ENCODE data around the gene P2RY11. TPM values are rescaled to one million over a fixed set of nuclear protein-coding genes. Genes with fewer than 3 reads are reported as not detected.
A peak's percentile ranks its signal among the peaks of the same experiment; 100 is the strongest.

Gene P2RY11
- total RNA-seq, 1 donor from 2014 or later: 3.0 TPM

DNA sequence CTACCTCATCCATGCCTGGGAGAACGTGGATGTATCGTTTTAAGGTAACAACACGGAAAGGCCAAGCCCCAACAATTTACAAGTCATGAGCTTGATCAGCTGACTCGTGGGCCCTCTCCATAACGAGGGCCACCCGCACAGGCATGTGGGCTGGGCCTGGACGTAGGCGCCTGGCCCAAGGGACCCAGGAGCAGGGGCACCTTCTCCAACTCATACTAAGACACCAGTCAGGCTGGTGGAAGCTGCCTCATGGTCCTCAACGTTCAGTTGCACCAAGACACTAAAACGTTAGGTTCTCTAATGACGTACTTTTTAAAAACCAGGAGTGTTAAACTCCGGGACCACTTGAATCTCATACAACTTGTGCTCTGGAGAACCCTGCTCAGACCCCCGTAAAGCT, 30.0 kb downstream of the P2RY11 start:
- no peak for DNase-seq

DNA sequence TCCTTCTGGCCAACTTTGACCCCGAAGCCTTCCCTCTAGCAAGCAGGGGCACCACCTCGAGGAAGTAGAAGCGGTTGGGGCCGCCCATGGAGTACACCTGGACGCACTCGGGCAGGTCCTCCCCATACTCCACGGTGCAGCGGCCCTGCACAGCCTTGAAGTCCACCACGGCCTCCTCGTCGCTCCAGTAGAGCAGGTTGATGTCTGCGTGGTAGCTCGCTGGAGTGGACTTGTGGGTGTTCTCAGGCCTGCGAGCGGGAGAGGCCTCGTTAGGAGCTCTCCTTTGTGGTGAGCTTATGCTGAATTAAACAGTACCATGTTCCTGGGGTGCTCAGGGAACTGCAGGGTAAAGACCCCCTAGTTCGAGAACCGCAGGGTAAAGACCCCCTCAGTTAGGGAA, 30.5 kb downstream of the P2RY11 start:
- no peak for DNase-seq

DNA sequence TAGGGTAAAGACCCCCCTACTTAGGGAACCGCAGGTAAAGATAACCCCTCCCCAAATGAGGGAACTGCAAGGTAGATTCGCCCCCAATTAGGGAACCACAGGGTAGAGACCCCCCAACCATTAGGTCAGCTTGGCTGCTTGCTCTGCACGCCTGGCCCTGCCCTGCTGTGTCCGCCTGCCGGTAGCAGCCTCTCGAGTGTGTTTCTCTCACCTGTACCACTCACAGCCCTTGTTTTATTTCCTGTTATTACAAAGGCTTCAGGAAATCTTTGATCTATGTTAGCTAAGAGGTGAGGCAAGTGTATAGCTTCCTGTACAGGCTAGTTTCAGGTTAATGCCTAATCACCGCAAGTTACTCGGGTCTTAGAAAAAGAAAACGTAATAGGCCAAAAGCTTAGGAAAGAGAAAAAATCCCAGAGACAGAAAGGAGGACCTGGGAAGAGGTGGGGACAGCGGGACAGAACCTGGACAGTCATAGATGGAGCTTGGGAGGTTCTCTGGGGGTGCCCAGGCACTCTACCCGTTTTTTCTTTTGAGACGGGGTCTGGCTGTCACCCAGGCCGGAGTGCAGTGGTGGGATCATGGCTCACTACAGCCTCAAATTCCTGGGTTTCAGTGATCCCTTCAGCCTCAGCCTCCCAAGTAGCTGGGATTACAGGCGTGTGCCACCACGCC, 31.3 kb downstream of the P2RY11 start:
- no peak for DNase-seq

DNA sequence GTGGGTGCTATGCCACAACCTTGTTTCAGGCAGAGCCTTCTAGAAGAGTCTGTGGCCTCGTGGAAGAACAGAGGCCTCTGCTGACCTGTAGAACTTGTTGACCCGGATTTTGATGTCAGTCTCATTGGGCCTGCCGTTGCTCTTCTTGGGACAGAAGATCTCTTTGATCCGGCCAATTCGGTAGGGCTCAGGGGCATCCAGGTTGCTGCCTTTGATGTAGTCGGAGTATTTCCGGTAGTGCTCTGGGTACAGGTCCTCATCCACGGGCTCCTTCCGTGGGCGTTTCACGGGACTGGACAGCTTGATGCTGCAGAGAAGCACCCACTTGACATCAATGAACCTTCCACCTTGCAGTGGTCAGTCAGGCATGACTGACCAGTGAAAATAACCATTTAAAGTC, 32.2 kb downstream of the P2RY11 start:
- no peak for DNase-seq

DNA sequence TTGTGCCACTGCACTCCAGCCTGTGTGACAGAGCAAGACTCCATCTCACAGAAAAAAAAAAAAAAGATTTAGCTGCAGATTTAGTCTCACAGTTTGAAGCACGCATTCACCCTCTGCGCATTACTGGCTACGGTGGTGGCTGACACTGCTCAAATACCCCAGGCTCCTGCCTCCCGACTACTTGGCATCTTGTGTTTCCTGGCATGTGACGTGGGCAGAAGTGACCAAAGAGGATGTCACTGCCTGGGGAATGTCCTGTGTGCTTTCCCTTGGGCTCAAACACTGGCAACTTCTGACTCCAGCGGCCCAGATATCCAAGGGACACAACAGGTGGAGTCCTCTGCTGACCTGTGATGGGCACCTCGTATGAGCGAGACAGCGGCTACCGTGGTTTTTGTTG, 32.9 kb downstream of the P2RY11 start:
- no peak for DNase-seq

DNA sequence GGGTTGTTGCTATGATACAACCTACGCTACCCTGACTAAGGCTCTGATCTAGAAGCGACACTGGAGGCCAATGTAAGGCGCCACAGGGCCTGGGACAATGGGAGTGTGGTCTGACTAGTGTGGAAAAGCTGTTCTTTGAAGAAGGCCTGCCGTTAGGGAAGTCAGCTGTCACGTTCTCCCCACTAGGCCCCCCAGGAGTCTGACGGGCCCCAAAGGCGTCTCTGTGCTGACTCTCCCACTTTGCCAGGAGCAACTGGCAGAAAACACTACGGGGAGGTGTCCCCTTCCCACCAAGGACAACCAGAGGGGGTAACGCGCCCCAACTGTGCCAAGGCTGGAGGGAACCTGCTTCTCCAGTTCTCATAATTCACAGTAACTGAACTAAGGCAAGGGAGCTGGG, 33.5 kb downstream of the P2RY11 start:
- no peak for DNase-seq

DNA sequence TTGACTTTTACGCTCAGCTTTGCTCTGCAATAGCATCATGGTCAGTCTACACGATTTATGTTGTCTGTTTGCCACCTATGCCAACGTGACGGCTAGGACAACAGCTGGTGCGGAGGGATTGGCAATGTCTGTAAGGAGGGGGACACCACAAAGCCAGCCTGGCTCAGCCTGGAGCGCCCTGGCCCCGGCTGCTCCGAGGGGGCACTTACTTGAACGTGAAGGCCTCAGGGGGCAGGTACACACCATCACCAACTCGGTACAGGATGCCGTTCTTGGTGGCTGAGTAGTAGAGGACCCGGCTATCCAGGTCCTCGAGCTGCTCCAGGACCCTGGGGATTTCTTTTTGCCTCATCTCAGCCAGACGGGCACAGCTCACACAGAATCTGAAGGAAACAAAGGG, 34.6 kb downstream of the P2RY11 start:
- no peak for DNase-seq

DNA sequence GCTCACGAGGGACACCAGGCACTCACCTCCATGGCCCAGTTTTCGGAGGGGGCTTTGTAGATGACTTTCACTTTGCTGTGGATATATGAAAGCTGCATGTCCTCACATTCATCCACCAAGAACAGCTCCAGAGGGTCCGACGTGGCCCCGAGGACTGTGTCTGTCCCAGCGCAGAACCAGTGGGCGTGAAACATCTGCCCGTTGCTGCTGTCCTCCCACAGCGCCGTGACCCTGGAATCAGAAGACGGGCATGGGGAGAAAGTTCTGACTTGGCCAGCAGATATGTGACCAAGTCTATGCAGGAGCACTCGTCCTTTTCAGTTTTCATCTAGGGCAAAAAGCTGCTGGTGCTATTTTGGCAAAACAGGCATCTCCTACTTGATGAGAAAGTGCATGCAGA, 37.9 kb downstream of the P2RY11 start:
- DNase-seq: no peak

DNA sequence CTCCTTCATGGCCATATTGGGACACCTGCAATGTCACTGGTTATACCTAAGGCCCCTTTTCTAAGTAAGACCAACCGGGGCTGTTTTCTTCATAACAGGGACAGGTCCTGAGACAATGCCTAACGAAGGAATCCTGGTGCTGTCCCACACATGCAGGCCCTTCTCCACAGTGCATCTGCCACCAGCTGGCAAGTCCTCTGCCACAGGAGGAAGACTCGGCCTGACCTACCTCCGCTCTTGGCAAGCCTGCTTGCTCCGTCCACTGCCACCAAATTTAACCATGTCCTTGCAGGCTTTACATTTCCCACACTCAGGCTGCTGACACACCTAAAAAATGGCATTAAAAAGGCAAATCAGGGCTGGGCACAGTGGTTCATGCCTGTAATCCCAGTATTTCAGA, 40.0 kb downstream of the P2RY11 start:
- DNase-seq: no peak

DNA sequence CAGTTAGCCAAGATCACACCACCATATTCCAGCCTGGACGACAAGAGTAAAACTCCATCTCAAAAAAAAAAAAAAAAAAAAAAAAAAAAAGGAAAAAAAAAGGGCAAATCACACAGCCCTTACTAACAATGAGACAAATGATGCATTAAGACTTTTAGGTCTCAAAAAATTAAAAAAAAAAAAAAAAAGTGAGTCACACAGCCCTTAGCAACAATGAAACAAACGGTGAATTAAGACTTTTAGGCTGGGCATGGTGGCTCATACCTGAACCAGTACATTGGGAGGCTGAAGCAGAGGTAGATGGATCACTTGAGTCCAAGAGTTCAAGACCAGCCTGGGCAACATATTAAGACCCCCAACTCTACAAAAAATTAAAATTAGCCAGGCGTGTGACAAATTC, 40.6 kb downstream of the P2RY11 start:
- no peak for DNase-seq

DNA sequence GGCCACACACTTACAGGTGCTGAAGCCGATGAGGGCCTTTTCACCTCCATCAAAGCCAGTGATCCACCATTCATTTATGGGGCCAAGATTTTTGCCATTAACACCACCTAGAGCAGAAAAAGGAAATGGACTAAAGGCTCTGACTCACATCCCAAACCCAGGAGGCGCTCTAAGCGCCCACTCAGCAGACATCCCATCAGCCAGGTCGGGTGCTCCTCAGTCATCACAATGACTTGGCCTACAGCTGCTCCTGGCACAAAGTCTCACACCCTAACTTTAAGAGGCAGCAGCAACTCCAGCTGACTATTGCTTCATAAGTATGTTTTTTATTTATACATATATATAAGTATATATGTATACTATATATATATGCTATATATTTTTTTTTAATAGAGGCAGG, 44.3 kb downstream of the P2RY11 start:
- no peak for DNase-seq

DNA sequence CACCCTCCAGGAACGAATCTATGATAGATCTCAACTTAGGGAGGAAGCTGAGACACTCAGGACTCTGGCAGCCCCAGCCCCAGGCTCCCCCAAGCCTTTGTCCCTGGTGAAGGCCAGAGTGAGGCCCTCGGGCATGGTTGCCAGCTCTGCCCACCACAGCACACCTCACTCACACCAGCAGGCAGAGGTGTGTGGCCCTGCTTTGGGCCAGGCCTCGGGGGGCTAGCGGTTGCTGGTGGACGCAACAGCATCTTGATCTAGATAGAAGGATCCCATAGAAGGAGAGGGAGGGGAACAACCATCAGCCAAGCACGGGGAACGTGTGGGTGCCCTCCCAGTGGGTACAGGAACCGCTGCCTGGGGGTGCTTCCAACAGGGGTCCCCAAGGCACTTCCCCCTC, 46.6 kb downstream of the P2RY11 start:
- no peak for DNase-seq

DNA sequence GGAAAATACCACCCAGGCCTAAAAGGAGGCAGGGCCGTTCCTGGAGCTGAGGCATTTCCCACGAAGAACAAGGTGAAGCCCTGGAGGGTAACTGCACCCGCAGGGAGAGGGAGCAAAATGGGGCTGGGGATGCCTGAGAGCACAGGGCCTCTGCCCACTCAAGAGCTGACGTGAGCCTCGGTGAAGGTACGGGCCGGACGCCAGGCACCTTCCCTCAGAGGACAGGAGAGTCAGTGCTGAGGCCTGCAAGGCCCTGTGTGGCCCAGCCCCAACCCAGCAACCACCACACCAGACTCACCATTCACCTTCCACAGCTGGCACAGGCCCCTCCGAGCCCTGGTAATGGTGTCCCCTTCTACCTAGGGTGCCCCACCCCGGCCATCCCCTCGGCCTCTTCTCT, 47.0 kb downstream of the P2RY11 start:
- no peak for DNase-seq

DNA sequence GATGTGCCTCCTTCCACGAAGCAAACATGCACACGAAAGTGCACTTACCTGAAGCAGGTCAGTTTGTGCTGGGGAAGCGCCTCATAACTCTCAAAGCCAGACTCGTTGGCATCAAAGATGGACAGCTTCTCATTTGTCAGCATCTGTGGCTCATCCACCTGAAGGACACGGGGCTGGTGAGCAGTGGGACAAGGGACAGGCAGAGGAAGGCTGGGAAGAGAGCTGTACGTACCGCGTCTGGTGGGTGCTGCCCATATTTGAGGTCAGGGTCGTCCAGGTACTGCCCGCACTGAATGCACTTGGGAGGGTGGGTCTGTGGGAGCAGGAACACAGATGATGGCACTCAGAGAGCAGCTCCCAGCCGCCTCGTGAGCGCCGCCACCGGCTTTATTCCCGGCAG, 48.1 kb downstream of the P2RY11 start:
- no peak for DNase-seq

DNA sequence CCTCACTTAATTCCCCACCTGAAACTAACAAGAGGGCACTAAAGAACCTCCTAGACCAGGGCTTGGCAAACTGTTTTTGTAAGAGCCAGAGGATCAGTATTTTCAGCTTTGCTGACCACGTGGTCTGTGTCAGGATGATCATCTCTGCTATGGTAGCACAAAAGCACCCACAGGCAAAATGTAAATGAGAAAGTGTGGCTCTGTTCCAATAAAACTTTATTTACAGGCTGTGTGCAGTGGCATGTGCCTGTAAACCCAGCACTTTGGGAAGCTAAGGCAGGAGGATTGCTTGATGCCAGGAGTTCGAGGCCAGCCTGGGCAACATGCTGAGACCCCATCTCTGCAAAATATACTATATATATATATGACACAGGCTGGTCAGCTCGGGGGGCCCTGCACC, 52.0 kb downstream of the P2RY11 start:
- no peak for DNase-seq

Small RNA genes within 50 kb of the gene (small RNA-seq; reads per million reads assigned to genes)
- gene SNORD105 (ENCODE audit: low replicate concordance) (27.5 reads per million, percentile 94 among the genes with 10 or more reads in this experiment), gene SNORD105B (ENCODE audit: low replicate concordance) (2,448 reads per million, percentile 99 among the genes with 10 or more reads in this experiment)

Other genes starting within 250 kb of the P2RY11 start
- 80.5 TPM for gene OLFM2, start 175.2 kb upstream of the P2RY11 start, total RNA-seq
- gene COL5A3, start 101.2 kb upstream of the P2RY11 start, total RNA-seq: 51.3 TPM
- gene RDH8, start 98.2 kb upstream of the P2RY11 start, total RNA-seq: not detected
- gene SHFL, start 25.4 kb upstream of the P2RY11 start, total RNA-seq: 9.6 TPM
- 0.99 TPM for gene ANGPTL6, start 9.0 kb upstream of the P2RY11 start, total RNA-seq
- gene PPAN, start 5.3 kb upstream of the P2RY11 start, total RNA-seq: 15.7 TPM
- gene EIF3G, start 8.2 kb downstream of the P2RY11 start, total RNA-seq: 151 TPM
- 43.0 TPM for gene DNMT1, start 83.3 kb downstream of the P2RY11 start, total RNA-seq
- 12.6 TPM for gene S1PR2, start 119.6 kb downstream of the P2RY11 start, total RNA-seq
- 13.6 TPM for gene MRPL4, start 140.5 kb downstream of the P2RY11 start, total RNA-seq
- 11.3 TPM for gene ICAM1, start 159.4 kb downstream of the P2RY11 start, total RNA-seq
- gene ICAM4, start 175.3 kb downstream of the P2RY11 start, total RNA-seq: 1.1 TPM
- 0.10 TPM for gene ICAM5, start 178.3 kb downstream of the P2RY11 start, total RNA-seq
- 1.3 TPM for gene ZGLP1, start 198.1 kb downstream of the P2RY11 start, total RNA-seq
- 7.1 TPM for gene FDX2, start 204.3 kb downstream of the P2RY11 start, total RNA-seq
- 6.4 TPM for gene RAVER1, start 221.8 kb downstream of the P2RY11 start, total RNA-seq
- gene ICAM3, start 227.9 kb downstream of the P2RY11 start, total RNA-seq: 9.4 TPM